CD4-positive, alpha-beta T cell treated with Interferon gamma for 1 hour (primary cell): ENCODE measurements around the gene ISCU.

ENCODE experiments used
- DNase-seq: peaks from one replicate; pipeline ENCODE4 v3.0.0-alpha.2; 2020

Gene ISCU

DNA sequence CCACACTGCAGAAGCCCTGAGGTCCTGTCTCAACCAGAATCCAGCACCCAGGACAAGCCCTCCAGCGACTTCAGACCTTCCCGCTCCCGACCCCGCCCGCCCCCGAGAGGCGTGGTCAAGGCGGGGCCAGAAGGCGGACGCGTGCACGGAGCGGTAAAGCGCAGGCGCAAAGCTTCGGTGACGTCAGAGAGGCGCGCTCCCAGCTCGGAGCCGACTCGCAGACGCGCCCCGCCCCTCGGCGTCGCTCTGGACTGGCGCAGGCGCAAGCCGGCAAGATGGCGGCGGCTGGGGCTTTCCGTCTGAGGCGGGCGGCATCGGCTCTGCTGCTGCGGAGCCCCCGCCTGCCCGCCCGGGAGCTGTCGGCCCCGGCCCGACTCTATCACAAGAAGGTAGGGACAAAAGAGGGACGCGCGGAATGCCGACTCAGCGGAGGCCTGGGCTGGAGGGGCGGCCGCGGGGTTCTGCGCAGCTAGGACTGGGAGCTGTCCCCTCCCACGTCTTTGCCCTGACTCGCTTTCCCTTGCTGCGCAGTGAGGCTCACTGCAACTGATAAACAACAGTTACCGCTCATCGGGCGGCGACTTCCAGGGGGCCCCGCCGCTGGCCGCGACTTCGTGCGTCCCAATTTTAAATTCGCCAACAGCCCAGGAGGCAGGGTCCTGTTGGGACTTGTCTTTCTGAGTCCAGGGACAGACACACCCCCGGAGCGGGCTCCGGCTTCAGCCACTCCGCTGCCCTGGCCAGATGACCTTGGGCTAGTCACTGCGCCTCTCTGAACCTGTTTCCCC, at the start of gene ISCU:
Gene ISCU, plus strand, starts transcription at position 249 of the 788 bp plus-strand sequence. Its CDS starts 27 bp downstream, at position 276.
- DNase-seq = peak; percentile 97

DNA sequence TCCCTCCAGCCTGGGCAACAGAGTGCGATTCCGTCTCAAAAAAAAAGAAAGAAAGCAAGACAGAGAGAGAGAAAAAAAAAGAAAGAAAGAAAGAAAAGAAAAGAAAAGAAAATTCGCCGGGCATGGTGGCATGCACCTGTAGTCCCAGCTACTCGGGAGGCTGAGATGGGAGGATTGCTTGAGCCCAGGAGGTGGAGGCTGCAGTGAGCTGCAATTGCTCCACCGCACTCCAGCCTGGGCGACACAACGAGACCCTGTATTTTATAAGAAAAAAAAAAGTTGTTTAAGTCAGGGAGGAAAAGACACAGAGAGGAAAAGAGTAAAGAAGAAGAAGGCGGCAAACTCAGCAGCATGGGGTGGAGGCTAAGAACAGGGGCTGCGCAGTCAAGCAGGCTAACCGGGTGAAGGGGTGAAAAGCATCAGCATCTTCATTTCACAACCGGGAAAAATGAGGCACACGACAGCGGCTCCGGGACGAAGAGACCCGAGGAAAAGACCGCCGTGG, 47.9 kb upstream of the ISCU start:
- no peak for DNase-seq

DNA sequence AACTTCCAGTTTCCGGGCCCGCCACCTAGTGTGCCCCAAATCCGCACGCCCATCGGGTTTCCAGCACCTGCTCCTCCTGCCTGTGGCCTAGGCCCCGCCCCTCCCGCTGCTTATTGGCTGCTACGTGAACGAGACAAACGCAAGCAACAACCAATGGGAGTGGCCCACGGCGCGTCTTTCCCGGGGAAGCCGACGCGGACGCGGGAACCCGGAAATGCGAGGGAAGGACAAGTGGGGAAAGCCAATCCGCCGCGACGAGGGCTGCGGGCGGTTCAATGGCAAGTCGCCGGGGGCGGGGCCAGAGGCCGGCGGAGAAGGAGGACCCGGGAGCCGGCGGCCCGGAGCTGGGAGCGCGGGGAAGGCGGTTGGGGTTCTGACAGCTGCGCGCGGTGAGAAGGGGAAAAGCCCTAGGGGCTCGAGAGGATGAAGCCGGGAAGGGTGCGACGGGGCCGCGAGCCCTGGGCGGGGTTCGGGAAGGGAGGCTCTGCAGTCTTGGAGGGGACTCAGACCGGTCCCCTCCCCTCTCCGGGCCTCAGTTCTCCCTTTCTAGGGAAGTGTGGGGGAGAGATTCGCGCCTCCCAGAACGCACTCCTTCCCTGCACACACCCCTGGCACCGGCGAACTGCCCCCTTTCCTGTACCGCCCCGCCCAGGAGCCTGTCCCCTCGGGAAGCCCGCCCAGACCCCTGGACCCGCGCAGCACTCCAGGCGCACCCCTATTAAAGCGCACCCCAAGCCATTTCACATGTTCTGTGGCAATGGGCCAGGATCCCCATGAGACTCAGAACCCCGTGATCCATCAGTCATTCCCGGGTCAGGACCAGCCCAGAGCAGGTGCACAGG, 47.2 kb upstream of the ISCU start, which contains the start of gene FICD:
Gene FICD, plus strand, starts transcription at position 305 of the 842 bp plus-strand sequence. CDS start 1,696 bp downstream, outside the sequence.
- peak; percentile 98 for DNase-seq

DNA sequence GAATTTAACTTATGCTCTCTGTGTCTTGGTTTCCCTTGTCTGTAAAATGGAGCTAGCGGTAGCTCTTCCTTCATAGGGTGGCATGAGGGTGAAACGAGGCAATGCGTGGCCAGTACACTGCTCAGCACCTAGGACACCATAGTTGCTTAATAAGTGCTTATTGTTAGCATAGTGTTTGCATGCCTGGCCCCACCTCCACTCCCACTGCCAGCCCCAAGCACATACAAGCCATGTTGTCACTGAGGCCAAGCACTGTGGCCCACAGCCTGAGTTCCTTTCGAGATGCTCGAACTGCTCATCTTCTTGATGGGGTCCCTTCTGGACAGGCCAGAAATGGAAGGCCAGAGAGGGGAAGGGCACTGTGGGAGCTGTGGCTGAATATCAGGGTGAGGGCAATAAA, 46.5 kb upstream of the ISCU start:
- DNase-seq = no peak

DNA sequence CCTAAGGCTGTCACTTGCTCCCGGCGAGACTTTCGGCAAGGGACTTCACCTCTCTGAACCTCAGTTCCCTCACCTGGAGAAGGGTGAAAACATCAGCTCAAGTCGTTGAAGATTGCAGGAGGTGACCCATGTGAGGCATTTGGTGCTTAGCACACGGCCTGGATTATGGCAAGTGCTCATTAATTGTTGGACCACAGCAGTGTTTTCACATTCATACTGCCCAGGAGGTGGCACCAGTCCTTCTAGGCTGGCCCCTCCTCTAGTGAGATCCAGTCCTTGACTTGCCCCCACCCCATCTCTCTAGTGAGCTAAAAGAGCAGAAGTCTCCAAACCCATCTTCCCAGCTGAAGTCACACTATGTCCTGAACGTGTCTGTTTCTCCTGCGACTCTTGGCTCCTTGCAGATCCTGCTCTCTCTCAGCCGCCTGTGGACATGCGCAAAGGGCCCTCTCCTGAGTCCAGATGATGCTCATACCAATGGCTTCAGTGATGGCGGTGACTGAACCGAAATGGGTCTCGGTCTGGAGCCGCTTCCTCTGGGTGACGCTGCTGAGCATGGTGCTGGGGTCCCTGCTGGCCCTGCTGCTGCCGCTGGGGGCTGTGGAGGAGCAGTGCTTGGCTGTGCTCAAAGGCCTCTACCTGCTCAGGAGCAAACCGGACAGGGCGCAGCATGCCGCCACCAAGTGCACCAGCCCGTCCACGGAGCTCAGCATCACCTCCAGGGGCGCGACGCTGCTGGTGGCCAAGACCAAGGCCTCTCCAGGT, 45.7 kb upstream of the ISCU start:
- no peak for DNase-seq

DNA sequence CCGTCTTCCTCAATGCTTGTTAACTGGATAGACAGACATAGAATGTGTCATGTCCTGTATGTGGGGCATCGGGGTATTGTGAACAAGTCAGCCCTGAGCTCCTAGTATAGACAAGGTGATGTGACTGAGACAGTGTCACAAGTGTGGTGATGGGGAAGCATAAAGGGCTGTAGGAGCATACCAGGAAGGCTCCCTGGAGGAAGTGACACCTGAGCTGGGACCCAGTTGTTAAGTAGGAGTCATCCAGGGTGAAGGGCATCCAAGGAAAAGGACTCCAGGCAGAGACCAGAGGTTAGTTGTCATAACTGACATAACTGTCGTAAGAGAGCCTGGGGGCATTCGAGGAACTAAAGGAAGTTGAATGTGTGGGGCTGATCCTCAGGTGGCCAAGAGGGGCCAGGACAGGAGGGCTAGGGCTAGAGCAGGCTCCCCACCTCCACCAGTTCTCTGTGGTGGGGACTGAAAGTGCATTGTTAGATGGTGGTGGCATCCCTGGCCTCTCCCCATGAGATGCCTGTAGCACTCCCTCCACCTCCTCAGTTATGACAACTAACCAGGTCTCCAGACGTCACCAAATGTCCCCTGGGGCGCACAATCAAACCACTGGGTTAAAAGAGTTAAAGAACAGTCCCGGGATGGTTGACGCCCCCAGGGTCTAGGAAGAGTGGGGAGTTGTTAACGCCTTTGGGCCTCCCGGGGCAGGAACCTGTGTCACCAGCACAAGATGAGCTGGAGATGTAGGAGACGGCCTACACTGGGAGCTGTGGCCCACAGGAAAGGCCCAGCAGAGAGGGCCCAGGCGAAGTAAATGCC, 44.9 kb upstream of the ISCU start:
- DNase-seq = no peak

DNA sequence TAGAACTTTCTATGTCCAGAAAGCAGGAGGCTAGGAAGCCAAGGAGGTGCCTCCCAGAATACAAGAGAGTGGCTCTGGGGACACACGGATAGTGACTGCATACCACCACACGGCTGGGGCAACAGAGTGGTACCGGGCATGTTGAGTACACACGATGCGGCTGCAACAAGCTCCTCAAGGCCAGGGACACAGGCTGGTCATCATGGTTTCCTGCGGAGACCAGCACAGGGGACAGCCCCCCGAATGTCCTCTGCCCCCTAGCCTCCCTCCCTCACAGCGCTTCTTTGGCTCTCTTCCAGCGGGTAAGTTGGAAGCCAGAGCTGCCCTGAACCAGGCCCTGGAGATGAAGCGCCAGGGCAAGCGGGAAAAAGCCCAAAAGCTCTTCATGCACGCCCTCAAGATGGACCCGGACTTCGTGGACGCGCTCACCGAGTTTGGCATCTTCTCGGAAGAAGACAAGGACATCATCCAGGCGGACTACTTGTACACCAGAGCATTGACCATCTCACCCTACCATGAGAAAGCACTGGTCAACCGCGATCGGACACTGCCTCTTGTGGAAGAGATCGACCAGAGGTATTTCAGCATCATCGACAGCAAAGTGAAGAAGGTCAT, 44.2 kb upstream of the ISCU start:
- DNase-seq = no peak

DNA sequence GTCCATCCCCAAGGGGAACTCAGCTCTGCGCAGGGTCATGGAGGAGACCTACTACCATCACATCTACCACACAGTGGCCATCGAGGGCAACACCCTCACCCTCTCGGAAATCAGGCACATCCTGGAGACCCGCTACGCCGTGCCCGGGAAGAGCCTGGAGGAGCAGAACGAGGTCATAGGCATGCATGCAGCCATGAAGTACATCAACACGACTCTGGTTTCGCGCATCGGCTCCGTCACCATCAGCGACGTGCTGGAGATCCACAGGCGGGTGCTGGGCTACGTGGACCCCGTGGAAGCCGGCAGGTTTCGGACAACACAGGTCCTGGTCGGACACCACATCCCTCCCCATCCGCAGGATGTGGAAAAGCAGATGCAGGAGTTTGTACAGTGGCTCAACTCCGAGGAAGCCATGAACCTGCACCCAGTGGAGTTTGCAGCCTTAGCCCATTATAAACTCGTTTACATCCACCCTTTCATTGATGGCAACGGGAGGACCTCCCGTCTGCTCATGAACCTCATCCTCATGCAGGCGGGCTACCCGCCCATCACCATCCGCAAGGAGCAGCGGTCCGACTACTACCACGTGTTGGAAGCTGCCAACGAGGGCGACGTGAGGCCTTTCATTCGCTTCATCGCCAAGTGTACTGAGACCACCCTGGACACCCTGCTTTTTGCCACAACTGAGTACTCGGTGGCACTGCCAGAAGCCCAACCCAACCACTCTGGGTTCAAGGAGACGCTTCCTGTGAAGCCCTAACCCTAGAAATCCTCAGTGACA, 43.5 kb upstream of the ISCU start:
- no peak for DNase-seq

DNA sequence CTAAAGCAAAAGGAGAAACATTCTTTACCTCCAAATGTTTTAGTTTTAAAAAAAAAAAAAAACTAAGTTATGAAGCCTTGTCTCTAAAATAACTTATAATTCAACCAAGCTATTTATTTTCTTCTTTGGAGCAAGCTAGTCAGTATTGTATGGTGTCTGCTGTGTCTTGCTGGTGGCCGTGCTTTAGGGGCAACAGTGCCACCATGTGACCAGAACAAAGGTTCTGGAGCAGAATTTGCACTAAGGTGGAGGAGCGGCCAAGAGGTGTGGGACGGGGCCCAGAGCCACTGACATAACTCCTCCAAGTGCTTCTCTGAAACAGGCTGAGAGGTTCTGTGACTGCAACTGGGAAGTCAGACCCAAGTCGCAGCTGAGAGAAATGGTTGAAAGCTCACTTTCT, 42.8 kb upstream of the ISCU start:
- no peak for DNase-seq

DNA sequence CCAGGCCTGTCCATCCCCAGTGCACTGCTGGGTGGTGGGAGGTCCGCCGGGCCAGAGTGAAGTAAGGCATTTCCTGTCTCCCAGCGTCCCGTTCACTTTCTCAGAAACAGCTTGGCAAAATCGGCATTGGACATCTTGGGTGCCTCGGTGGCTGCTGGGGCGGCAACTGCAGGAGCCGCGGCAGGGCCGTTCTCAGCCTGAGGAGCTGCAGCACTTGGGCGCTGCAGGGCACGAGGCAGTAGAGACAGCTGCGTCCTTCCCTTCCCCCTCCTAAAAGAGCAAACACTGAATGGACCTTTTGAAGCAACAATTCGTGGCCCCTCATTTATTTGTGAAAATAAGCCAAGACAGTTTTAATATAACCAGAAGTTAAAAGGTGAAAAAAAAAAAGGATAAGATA, 39.0 kb upstream of the ISCU start:
- DNase-seq = no peak

DNA sequence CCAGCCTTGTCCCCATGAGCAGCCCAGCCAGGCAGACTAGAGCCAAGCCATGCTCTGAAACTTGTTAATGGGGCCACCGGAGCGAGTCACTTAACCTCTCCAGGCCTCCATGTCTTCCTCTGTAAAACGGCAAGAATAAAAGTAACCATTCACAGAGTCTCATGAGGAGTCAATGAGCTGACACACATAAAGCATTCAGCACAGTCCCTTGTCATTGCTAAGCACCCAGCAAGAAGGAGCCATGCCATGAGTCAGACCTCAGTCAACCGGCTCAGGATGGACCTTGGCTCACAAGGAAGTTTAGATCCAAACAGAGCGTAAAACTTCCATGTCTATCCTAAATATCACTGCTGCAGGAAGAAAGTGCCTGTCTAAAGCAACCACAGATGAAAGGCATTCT, 36.7 kb upstream of the ISCU start:
- no peak for DNase-seq

DNA sequence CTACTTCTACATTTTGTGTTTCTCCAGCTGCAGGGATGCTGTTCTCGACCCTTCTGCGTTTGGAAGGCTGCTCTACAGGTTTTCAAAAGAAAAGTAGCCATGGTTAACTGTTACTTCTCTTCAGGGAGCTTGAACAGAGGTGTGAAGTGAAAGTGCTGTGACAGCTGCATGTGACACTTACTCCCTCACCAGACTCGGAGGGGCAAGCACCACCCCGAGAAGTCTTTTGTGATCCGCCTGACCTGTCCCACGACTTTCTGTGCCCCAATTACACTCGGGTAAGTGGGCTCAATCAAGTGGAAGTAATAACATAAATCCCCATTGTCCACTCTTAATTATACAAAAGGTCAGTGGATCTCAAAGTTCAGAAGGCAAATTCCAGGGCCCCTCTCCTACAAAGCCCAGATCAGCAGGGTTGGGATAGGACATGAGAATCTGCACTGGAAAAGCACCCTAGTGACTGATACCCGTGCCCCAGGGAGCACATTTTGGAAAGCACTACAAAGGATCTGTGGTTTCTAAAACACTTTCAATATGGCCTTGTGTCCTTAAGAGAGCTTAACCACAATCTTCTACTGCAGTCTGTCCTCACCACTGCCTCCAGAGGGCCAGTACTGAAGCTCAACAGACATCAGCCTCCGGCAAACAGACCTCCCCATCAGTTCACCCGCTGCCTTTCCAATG, 35.8 kb upstream of the ISCU start:
- no peak for DNase-seq

DNA sequence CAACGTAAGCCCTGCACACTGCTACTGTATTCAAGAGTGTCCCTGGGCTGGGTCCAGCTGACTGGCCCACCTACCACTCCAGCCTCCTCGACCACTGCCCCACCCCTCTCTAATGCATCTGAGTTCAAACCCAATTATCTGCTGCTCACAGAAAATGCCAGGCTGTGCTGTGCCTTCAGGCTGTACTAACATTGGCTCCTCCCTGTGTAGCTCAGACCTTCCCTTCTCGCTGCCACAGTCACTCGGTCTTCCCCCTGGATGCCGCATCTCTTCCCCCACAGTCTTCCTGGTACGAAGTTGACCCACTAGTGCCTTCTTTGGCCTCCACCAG, 35.3 kb upstream of the ISCU start:
- DNase-seq = no peak

DNA sequence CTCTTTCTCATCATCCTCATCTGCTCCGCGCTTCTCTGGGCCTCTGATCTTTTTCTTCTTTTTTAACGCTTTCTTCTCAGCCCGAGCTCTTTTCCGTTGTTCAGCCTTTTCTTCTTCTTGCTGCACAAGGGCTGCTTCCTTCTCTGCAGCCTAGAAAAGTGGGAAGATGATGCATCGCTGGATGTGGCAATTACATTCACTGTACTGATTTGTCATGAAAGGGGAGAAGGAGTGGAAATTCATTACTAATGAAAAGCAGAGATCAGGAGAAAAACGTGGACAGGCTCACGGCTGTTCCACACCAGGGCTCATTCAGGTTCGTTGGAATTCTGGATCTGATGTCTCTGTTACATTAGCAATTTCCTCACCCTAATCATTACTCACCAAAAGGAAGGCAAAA, 32.2 kb upstream of the ISCU start:
- no peak for DNase-seq

DNA sequence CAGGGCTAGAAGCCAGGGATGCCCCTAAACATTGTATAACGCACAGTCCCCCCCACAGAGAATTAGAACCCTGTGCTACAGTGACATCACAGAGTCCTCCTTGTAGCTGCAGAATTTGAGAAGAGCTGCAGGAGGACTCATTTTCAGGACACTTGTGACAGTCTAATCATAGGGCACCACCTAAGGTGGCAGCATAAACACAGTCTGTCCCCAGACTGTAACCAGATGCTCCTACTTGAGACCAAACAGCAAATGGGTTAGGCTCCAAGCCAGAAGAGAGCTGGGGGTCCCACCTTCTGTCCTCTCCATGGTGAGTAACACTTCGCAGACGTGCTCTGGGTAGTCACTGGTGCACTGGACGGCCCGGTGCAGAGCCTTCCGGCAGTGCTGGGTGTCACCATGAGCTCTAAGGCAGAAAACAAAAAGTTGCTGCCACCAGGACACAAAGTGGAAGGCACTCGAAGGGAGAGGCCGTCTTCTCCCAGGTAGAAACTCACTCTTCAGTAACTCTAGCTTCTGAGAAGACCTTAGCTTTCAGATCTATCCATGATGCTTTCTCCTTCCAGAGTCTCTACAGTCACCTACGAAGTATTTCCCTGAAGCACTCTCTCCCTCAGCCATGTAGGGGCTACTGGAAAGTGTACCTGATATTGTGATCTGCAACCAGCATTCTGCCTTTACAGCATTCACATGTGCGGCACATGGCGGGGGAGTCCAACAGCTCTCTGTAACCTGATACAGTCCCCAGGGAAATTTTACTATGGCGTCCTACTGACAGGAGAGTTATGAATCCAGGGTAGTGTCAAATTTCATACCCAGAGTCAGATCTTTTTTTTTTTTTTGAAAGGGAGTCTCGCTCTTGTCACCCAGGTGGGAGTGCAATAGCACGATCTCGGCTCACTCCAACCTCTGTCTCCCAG, 30.2 kb upstream of the ISCU start:
- no peak for DNase-seq

DNA sequence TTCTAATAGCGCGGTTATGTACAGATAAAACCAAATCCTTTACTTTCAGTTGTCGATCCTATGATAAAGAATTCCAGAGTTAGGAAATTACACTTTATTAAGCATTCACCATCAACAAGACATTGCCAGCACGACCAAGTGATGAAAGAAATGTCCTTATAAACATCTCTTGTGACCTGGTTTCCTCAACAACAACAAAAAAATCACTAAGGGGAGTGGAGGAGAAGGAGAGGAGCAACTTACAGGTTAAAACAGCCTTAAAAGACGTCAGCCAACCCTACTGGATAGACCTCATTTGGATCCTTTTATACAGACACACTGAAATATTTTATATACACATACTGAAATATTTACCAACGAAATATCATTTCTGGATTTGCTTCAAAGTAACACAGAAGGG, 24.2 kb upstream of the ISCU start:
- no peak for DNase-seq

DNA sequence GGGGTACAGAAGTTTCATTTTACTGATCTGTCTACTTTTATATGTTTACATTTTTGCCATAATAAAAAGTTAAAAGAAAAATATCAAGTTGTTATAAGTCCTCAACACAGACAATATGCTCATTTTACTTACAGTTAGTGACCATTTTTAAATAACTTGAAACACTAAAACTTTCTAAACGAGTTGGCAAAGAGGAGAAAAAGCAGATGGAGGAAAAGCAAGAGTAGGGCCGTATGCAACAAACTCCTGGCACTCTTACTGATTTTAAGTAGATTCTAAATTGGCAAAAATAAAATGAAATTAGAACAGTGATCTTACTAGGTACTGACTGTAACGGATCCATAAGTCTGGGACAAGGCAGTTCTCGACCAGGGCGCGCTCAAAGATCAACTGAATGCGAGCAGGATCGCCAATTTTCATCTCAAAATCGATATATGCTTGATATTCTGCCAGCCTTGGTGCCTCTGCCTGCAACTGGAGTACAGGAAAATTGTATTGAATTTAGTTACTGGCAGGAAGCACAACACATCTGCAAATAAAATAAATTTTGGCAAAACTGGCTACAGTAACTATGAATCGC, 23.7 kb upstream of the ISCU start:
- no peak for DNase-seq

DNA sequence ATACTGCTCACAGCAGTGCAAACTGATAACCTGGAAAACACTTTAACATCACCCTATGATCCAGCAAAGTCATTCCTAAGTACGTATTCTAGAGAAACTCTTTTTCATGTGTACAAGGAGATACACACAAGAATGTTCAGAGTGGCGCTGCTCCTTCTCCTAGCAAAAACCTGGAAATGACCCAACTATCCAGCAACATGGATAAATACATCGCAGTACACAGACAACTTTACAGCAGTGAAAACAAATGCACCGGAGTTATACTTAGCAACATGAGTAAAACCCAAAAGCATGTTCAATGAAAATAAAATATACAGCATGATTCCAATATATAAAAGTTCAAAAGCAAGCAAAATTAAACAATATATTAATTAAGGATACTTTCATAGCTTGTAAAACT, 20.1 kb upstream of the ISCU start:
- DNase-seq = no peak

DNA sequence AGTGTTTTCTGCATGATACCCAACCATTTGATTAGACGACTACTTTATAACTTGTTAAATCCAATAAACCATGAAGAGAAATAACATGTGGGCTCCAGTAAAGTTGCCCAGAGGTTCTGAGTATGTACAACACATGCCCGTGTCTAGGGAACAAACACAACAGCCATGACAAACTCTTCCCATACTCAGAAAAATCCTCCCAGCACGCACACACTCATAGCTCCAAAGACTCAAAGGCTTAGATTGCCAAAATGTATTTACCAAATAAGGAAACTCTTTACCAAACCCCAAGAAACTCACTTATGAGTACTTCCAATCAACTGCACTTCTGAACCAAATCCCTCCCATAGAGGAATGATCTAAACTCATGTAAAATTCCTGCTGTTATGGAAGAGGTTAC, 18.7 kb upstream of the ISCU start:
- no peak for DNase-seq
